ENCODE results near the gene PIK3R3. TPM values are rescaled to one million over a fixed set of nuclear protein-coding genes. Genes with fewer than 3 reads are reported as not detected.

PIK3R3 gene
- total and polyA plus RNA-seq, 9 of the 15 experiments (the other 6 are each of a cell fraction or from before 2014, with no cell fraction given): 1.4 to 7.7 (median 4.6) TPM

DNA sequence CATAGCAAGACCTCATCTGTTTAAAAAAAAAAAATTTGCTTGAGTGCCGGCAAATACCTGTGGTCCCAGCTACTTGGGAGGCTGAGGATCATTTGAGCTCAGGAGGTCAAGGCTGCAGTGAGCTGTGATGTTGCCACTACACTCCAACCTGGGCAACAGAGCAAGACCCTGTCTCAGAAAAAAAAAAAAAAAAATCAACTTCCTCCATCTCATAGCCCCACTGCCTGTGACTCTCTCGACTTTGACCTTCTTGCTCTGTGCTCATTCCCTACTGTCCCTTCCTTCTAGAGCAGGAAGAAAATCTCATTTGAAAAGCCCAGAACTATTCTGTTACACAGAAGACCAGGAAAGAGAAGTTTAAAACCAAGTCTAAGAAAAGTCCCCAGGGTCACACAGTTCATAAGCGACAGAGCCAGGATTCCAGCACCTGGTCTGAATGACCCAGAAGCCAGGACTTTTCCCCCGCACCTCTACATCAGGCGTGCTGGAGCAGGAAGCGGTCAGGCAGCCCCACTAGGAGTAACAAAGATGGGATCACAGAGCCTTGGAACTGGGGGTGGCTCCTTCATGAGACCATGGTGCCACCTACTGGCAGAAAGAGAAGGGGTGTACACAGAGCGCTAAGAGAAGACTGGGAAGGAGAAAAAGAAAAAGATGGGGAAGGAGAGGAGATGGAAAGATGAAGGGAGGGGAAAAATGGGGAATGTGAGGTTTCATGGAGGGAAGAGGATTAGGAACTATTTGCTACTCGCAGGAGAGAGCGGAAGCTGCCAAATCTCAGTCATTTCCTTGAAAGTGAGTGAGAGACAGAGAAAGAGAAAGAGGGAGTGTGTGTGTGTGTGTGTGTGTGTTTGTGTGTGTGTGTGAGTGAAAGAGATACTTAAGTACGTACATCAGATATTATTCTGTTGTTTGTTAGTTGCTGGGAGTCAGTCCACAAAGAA lies 47.0 kb upstream of the PIK3R3 start (continued):
- TF ChIP-seq, protein P1, sequence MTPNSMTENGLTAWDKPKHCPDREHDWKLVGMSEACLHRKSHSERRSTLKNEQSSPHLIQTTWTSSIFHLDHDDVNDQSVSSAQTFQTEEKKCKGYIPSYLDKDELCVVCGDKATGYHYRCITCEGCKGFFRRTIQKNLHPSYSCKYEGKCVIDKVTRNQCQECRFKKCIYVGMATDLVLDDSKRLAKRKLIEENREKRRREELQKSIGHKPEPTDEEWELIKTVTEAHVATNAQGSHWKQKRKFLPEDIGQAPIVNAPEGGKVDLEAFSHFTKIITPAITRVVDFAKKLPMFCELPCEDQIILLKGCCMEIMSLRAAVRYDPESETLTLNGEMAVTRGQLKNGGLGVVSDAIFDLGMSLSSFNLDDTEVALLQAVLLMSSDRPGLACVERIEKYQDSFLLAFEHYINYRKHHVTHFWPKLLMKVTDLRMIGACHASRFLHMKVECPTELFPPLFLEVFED (CRISPR knock-in tag; conservative IDR thresholded peaks at IDR 0.05): peak; percentile 95
- TF ChIP-seq MAZ (CRISPR knock-in tag; conservative IDR thresholded peaks at IDR 0.05 in 1 of 2, IDR thresholded peaks at IDR 0.05 in 1 of 2): peak; percentile 65 to 84; a peak in 3 of 4 replicates
- TF ChIP-seq, protein P2, sequence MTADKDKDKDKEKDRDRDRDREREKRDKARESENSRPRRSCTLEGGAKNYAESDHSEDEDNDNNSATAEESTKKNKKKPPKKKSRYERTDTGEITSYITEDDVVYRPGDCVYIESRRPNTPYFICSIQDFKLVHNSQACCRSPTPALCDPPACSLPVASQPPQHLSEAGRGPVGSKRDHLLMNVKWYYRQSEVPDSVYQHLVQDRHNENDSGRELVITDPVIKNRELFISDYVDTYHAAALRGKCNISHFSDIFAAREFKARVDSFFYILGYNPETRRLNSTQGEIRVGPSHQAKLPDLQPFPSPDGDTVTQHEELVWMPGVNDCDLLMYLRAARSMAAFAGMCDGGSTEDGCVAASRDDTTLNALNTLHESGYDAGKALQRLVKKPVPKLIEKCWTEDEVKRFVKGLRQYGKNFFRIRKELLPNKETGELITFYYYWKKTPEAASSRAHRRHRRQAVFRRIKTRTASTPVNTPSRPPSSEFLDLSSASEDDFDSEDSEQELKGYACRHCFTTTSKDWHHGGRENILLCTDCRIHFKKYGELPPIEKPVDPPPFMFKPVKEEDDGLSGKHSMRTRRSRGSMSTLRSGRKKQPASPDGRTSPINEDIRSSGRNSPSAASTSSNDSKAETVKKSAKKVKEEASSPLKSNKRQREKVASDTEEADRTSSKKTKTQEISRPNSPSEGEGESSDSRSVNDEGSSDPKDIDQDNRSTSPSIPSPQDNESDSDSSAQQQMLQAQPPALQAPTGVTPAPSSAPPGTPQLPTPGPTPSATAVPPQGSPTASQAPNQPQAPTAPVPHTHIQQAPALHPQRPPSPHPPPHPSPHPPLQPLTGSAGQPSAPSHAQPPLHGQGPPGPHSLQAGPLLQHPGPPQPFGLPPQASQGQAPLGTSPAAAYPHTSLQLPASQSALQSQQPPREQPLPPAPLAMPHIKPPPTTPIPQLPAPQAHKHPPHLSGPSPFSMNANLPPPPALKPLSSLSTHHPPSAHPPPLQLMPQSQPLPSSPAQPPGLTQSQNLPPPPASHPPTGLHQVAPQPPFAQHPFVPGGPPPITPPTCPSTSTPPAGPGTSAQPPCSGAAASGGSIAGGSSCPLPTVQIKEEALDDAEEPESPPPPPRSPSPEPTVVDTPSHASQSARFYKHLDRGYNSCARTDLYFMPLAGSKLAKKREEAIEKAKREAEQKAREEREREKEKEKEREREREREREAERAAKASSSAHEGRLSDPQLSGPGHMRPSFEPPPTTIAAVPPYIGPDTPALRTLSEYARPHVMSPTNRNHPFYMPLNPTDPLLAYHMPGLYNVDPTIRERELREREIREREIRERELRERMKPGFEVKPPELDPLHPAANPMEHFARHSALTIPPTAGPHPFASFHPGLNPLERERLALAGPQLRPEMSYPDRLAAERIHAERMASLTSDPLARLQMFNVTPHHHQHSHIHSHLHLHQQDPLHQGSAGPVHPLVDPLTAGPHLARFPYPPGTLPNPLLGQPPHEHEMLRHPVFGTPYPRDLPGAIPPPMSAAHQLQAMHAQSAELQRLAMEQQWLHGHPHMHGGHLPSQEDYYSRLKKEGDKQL (CRISPR knock-in tag; IDR thresholded peaks at IDR 0.05; ENCODE audit: borderline replicate concordance): no peak
- TF ChIP-seq NFXL1 (CRISPR knock-in tag; IDR thresholded peaks at IDR 0.05): no peak
- no peak for TF ChIP-seq RBBP5 (IDR thresholded peaks at IDR 0.05; ENCODE audit: borderline replicate concordance, insufficient read depth, low read length, poor library complexity, severe bottlenecking)
- TF ChIP-seq ELF1 (tag; IDR thresholded peaks at IDR 0.05): peak; percentile 60
- no peak for TF ChIP-seq NR4A1 (CRISPR knock-in tag; IDR thresholded peaks at IDR 0.05)
- TF ChIP-seq NR4A1 (tag; IDR thresholded peaks at IDR 0.05): no peak
- no peak for TF ChIP-seq GATAD2B (IDR thresholded peaks at IDR 0.05; ENCODE audit: borderline replicate concordance)
- peak; percentile 65 for TF ChIP-seq BCOR (IDR thresholded peaks at IDR 0.05)
- peak; percentile 93 for TF ChIP-seq HDGF (IDR thresholded peaks at IDR 0.05)
- peak; percentile 75 for TF ChIP-seq SMARCA5 (IDR thresholded peaks at IDR 0.05)
- peak; percentile 86 for TF ChIP-seq XRCC5 (IDR thresholded peaks at IDR 0.05; ENCODE audit: low read depth, low read length)
- TF ChIP-seq, protein P3, sequence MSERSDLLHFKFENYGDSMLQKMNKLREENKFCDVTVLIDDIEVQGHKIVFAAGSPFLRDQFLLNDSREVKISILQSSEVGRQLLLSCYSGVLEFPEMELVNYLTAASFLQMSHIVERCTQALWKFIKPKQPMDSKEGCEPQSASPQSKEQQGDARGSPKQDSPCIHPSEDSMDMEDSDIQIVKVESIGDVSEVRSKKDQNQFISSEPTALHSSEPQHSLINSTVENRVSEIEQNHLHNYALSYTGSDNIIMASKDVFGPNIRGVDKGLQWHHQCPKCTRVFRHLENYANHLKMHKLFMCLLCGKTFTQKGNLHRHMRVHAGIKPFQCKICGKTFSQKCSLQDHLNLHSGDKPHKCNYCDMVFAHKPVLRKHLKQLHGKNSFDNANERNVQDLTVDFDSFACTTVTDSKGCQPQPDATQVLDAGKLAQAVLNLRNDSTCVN (CRISPR knock-in tag; IDR thresholded peaks at IDR 0.05): peak; percentile 96
- TF ChIP-seq, protein P4, sequence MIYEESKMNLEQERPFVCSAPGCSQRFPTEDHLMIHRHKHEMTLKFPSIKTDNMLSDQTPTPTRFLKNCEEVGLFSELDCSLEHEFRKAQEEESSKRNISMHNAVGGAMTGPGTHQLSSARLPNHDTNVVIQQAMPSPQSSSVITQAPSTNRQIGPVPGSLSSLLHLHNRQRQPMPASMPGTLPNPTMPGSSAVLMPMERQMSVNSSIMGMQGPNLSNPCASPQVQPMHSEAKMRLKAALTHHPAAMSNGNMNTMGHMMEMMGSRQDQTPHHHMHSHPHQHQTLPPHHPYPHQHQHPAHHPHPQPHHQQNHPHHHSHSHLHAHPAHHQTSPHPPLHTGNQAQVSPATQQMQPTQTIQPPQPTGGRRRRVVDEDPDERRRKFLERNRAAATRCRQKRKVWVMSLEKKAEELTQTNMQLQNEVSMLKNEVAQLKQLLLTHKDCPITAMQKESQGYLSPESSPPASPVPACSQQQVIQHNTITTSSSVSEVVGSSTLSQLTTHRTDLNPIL (CRISPR knock-in tag; IDR thresholded peaks at IDR 0.05): no peak
- peak; percentile 100 for TF ChIP-seq RAD21 (CRISPR knock-in tag; conservative IDR thresholded peaks at IDR 0.05 in 1 of 2, IDR thresholded peaks at IDR 0.05 in 1 of 2)
- TF ChIP-seq EHMT2 (IDR thresholded peaks at IDR 0.05): peak; percentile 36; the same call in 1 of the 2 replicates
- 0 out of 2 replicates have a peak, but pooled peaks have one; percentile 63 for TF ChIP-seq TSC22D4 (tag; IDR thresholded peaks at IDR 0.05)

Data from K562 (cell line).